Measurements from ENCODE around the gene SHQ1. TPM values are rescaled to one million over a fixed set of nuclear protein-coding genes. Genes with fewer than 3 reads are reported as not detected.

SHQ1 gene
- total and polyA plus RNA-seq, 2 of the 4 experiments (the other 2 are of a cell fraction): 10.4 to 19.4 TPM

GRCh38 chr3:72794079-72794478 lies 54.2 kb downstream of the SHQ1 start:
- POLR2A ChIA-PET (ENCODE audit: unreplicated experiment): no interaction called here
- TF ChIP-seq NFE2L2 (IDR thresholded peaks at IDR 0.05; ENCODE audit: low read depth, low read length): no peak
- no peak for TF ChIP-seq CTCF (conservative IDR thresholded peaks at IDR 0.05; ENCODE audit: low read depth, low read length)
- peak; percentile 86 for TF ChIP-seq MAFK (IDR thresholded peaks at IDR 0.05; ENCODE audit: low read depth, low read length)
- H3K9me1 ChIP-seq (ENCODE audit: insufficient read depth, low read length): no peaks in the 10 kb centered on the region
- H3K4me2 ChIP-seq (ENCODE audit: low read depth, low read length): no peak overlapping the region
- H2BK120ac ChIP-seq (ENCODE audit: low read depth, low read length): no peak overlapping the region
- no peak overlapping the region for H3K4ac ChIP-seq (ENCODE audit: low read depth, low read length)
- H2BK15ac ChIP-seq (ENCODE audit: low read depth, low read length): no peak overlapping the region
- DNase-seq (no peak), ATAC-seq (ENCODE audit: low read depth) (no peak)
- dilution Hi-C loops (cut with HindIII; ENCODE audit: low sequenced_read_pairs, unreplicated experiment): no loop called here
- WGBS, 2 experiments (ENCODE audit: extremely low coverage in 2 of 2, insufficient read length in 1 of 2): no CpG with 5 or more reads among the region's 3 CpGs
- no peaks in the 10 kb centered on the region for H3K9me3 ChIP-seq (ENCODE audit: control insufficient read depth, insufficient read depth, low read length)
- H2BK20ac ChIP-seq (ENCODE audit: low read depth, low read length): no peak overlapping the region
- no peaks in the 10 kb centered on the region for H4K20me1 ChIP-seq (ENCODE audit: insufficient read depth, low read length)
- H2AFZ ChIP-seq (replicated peaks; ENCODE audit: low read length, poor library complexity): no peak overlapping the region
- no peak overlapping the region for H3K4me3 ChIP-seq (ENCODE audit: insufficient read depth, low read depth, low read length)
- in situ Hi-C loops (cut with MboI; ENCODE audit: low sequenced_read_pairs): no loop called here
- no peak overlapping the region for H4K8ac ChIP-seq (ENCODE audit: low read depth in 2 of 2, low read length in 2 of 2)
- no TSS peak for BruUV-seq (replicated peaks)
- intact Hi-C loops (cut with micrococcal nuclease): no loop called here
- no peak overlapping the region for H2AK9ac ChIP-seq (replicated peaks; ENCODE audit: low read depth, low read length, poor library complexity)
- no peak overlapping the region for H2AK5ac ChIP-seq (ENCODE audit: low read depth, low read length)
- no peak overlapping the region for H3K14ac ChIP-seq (replicated peaks; ENCODE audit: low read depth, low read length)
- no peaks in the 10 kb centered on the region for H3K4me1 ChIP-seq (ENCODE audit: control insufficient read depth, insufficient read depth, low read length)
- no peaks in the 10 kb centered on the region for H3K79me1 ChIP-seq (ENCODE audit: low read depth in 1 of 2, low read length in 2 of 2)
- no peak overlapping the region for H3K18ac ChIP-seq (ENCODE audit: low read depth, low read length)
- no peaks in the 10 kb centered on the region for H3K27me3 ChIP-seq (ENCODE audit: control insufficient read depth, insufficient read depth, low read length)
- H3K9ac ChIP-seq (ENCODE audit: low read depth, low read length): no peak overlapping the region
- H2BK5ac ChIP-seq (ENCODE audit: low read depth, low read length, poor library complexity, severe bottlenecking): no peak overlapping the region
- H4K91ac ChIP-seq (ENCODE audit: insufficient read depth, low read depth, low read length): no peak overlapping the region
- no peaks in the 10 kb centered on the region for H3K36me3 ChIP-seq (ENCODE audit: control insufficient read depth, insufficient read depth, low read length)
- no peak overlapping the region for H3K56ac ChIP-seq (ENCODE audit: extremely low read depth, insufficient read depth, low read length)
- H3K23ac ChIP-seq (ENCODE audit: low read depth, low read length): no peak overlapping the region
- H3K27ac ChIP-seq (ENCODE audit: insufficient read depth, low read length): no peak overlapping the region
- H4K5ac ChIP-seq (ENCODE audit: low read depth, low read length): no peak overlapping the region
- CTCF ChIA-PET: no interaction called here
